HT-29 (cell line): ENCODE measurements around the gene PPA1. TPM values are rescaled to one million over a fixed set of nuclear protein-coding genes. Genes with fewer than 3 reads are reported as not detected.
A peak's percentile ranks its signal among the peaks of the same experiment; 100 is the strongest.
"Not testable (repeated sequence)": the region's sequence is repeated elsewhere in the genome, so short reads cannot be mapped to it uniquely, and the experiment has no call there.

ENCODE experiments used
- DNase-seq: peaks from one replicate; pipeline ENCODE4 v3.0.0-alpha.2; 2015; ENCODE audit warnings: low spot score
- total RNA-seq: library from RNA; depleted of rRNA; stranded (reverse); fragments of >200 nt; shearing (Covaris generic); gene quantifications from 2 replicates; pipeline ENCODE4 v1.2.3, GENCODE V29; 2014

The PPA1 gene
- total RNA-seq, 1 experiment from 2014 or later = 321 TPM

DNA sequence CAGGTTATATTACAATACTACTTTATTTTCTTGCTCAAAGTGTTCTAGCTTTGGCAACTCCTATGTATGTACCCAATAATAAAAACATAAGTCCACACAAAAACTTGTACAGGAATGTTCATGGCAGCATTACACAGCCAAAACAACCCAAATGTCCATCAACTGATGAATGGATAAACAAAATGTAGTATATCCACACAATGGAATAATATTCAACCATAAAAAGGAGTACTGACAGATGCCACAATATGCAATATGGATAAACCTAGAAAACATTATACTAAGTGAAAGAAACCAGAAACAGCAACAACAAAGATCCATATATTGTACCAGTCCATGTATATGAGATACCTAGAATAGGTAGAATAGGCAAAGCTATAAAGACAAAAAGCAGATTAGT is 21.0 kb downstream of the PPA1 start:
- no peak for DNase-seq

DNA sequence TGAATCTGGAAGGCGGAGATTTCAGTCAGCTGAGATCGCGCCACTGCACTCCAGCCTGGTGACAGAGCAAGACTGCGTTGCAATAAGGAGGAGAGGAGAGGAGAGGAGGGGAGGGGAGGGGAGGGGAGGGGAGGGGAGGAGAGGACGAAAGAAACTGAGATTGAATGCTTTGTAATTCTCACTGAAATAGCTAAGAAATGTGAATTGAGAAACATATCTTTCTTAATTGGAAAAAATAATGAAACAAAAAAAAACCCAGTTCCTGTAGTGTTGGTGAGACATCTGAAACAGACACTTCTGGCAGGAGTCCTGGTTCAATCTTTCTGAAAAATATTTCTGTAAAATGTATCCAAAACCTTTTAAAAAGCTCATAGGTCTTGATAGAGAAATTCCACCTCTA is 26.5 kb downstream of the PPA1 start:
- no peak for DNase-seq

DNA sequence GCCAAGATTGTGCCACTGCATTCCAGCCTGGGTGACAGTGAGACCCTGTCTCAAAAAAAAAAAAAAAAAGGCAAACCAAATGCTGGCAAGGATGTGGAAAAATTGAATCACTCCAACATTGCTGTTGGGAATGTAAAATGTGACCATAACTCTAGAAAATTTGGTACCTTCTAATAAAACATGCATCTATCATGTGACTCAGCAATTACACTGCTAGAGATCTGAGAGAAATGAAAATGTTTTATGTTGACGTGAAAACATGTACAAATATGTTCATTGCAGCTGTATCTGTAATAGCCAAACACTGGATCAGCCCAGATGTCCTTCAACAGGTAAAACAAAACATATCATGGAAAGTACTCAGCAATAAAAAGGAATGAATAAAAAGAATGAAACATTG is 32.1 kb downstream of the PPA1 start:
- DNase-seq = no peak

DNA sequence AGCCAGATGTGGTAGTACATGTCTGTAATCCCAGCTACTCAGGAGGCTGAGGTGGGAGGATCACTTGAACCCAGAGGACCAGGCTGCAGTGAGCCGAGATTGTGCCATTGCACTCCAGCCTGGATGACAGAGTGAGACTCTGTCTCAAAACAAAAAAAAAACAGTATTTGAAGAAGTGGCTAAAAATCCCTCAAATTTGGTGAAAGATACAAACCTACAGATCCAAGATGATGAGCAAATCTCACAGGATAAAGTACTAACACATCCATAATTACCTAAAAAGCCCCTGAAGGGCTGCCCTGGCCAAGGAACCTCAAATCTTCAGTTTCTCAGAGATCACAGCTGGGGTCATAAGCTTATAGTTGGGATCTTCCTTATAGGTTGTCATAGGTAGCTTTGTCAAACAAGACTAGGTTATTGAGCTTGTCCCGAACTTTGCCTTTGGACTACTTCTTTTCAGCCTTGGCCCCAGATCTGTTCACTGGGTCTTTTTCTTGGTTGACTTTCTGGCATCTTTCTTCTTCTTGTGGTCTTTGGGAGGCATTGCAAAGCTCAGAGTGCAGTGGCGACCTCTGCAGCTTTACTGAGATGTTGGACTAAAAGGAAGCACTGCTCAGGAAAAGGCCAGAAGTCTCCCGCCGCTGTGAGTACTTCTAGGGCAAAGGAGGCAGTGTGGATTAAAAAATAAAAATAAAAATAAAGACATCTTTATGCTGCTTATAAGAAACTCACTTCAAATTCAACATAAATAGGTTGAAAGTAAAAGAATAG is 34.3 kb downstream of the PPA1 start:
- no peak for DNase-seq

DNA sequence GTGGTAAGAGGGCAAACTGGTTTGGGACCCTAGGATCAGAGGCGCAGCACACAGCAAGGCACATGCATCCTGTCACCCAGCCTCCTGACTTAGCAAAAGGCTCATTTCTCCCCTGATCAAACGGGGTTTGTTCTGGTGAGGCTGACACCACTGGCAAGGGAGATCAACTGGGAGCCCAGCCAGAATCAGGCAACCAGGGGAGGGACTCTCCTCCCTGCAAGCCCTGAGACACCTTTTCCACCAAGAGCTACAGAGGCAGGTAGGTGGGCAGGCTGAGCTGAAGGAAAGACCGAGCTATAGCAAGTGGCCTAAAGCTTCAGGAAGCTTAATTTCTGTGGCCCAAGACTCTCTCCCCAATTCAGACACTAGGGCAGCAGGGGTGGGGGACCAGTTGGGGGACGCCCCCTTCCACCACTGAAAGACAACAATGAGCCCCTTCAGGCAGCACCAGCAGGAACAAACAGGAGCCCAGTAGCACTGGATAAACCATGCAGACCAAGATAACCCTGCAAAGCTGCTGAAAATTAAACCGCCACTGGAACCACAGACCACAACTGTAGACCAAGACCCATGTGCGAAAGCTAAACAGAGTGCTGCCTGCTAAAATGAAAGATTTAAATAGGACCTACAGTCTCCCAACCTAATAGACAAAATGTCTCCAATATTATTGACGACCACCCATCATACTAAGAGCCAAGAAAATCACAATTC is 35.8 kb downstream of the PPA1 start:
- no peak for DNase-seq

DNA sequence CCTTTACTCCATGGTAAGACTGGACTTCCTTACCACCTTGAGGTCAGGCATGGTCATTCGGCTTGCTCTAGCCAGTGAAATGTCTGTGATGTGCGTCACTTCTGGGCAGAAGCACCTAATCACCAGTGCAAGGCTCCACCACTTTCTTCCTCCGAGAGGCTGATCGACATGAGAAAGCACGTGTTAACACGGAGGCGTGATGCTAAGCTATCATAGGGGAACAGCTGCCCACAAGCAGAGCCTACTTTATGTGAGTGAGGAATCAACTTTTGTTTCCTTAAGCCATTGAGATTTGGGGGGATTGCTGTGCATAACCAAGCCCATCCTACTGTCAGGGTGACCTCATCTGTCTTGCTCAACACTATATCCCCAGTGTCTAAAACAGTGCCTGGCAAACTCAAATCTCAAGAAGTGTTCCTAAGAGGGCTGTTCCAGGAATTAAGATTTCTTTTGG is 39.8 kb downstream of the PPA1 start:
- DNase-seq = no peak

DNA sequence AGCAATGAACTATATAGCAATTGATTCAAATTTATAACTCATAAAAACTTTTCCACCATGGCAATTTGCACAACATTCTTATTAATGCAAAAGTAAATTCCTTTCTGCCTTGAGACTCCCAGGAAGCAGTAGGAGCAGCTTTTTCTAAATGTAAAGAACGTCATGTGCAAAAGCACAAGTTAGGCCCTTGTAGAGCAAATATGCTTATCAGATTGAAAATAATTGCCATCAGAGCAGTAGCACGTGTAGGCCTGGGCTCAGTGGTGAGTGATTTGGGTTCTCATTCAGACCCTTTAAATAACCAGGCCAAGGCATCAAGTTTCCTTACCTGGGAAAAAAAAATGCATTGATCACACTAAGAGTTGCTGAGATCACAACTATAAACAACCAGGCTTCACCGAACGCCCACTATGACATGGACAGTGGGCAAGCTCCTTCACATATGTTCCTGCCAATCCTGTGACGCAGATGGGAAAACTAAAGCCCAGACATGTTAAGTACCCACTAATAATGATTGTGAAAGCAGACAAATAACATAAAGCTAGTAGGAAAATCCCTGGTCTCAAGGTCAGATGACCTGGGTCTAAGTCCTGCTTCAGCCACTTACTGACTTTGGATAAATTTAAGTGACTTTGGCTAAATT is 40.8 kb downstream of the PPA1 start:
- DNase-seq = no peak

DNA sequence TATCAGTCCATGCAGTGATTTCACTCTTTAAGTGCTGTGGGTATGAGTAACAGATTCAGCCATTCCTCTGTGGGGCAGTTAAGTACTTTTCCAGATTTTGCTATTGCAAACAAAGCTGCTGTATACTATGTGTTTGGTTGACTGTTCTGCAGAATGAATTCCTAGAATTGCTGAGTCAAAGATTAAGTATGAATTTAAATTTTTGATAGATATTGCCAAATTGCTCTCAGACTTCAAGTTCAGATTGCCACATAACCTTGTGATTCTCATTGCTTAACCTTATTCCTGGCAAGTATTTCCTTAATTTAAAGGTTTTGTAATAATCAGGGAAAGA is 41.3 kb downstream of the PPA1 start:
- no peak for DNase-seq

DNA sequence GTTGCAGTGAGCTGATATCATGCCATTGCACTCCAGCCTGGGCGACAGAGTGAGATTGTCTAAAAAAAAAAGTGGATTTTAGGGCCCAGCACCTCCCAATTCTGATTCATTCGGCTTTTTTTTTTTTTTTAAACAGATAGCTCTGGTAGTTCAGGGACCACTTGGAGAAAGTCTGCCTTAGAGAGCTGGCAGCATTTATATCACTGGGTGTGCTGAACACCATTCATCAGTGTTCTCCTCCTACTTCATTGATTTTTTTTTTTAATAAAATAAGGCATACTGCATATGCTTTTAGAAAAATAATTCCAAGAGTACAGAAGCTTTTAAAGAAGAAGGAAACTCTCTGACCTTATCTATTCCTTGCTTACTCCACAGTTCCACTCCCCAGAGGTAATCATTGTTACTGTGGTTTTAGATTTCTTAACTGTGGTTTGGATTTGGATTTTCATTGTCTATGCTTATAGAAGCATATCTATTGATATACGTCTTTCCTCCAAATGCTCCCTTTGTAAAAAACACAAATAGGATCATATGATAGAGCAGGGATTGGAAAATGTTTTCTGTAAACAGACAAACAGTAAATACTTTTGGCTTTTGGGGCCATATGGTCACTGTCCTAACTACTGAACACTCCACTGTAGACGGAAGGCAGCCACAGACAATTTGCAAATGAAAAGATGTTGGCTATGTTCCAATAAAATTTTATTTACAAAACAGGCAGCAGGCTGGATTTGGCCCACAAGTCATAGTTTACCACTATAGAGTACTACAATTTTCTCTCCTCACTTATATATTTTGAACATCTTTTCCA is 41.9 kb downstream of the PPA1 start:
- DNase-seq = no peak

DNA sequence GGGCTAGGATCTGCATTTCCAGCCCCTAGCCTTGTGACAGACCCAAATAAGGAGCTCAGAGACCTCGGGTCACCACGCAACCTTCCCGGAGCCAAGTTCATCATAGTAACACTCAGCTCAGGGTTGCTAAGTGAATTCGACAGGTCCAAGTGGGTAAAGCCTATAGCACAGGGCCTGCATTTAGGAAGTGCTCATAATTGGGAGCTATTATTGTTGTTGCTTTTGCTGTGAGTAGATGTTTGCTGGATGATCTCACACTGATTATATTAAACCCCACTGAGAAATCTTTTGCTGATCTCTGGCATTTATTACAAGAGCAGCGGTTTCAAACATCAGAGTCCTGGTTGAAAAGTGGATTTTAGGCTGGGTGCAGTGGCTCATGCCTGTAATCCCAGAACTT is 42.6 kb downstream of the PPA1 start:
- DNase-seq = no peak

DNA sequence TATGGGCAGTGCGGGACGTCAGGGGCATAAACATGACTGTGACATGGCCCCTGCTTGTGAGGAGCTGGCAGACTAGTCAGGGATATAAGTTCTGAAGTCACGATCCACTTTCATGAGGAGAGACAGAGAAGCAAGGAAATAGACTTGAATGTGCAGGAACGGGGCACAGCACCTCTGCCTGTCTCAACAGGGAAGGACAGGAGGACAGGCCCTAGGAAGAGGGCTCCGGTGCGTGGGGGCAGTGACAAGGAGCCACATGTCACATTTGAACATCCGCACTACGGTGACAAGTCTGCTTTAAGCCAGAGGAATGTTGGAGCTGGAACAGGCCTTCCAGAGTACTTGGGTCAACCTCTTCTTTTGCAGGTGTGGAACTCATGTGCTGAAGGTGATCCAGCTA is 43.1 kb downstream of the PPA1 start:
- DNase-seq = no peak

DNA sequence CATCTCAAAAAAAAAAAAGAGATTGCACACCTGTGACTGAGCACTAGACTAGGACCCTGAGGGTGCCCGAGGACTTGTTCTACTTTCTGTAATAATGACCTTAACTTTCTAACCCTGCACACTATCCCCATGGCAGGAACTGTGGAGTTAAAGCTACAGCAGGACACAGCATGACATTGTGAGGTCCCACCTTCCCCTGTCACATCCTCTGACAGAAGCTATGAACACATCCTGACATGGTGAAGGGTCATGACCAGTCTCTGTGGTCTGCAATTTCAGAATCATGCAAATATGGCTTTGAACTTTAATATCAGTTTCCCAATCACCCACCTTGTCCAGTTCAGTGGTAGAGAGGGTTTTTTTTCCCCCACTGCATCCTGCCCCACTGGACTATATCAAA is 44.5 kb downstream of the PPA1 start:
- no peak for DNase-seq

DNA sequence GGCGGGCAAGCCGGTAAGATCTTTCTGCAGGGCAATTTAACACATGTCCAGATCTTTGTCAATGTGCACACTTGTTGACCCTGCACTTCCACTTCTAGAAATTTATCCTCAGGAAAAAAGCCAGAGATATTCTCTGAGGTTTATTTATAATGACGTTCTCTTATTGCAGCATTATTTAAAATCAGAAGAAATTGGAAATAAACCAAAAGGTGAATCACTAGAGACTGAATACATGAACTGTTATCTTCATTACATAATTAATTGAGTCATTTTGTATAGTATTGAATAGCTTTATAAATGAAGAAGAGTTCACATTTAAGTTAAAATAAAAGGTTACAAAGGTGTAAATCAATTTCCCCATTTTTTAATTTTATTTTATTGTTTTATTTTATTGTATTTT is 46.7 kb downstream of the PPA1 start:
- no peak for DNase-seq

DNA sequence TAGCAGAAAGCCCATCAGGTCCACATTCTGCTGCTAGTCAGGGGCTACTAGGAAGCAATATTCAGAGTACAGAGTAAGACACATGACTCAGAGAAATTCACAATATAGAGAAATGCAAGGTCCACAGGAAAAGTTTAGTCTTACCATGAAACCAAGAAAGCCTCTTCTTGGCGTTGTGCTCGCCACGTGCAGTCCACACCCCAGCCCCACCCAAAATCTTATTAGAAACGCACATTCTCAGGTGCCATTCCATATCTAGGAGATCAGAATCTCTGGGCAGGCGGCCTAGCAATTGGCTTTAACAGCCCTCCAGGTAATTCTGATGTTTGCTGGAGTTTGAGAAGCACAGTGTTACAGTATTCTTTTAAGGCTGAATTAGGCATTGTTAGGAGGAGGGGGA is 47.1 kb downstream of the PPA1 start:
- DNase-seq = no peak

DNA sequence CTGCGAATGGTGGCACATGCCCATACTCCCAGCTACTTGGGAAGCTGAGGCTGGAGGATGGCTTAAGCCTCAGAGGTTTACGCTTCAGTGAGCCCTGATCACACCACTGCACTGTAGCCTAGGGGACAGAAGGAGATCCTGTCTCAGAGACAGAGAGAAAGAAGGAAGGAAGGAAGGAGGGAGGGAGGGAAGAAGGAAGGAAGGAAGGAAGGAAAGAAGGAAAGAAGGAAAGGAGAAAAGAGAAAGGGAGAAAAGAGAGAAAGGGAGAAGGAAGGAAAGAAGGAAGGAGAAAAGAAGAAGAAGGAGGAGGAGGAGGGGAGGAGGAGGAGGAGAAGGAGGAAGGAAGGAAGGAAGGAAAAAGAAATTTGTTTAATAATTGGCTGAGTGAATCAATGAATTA is 49.9 kb downstream of the PPA1 start:
- no peak for DNase-seq

DNA sequence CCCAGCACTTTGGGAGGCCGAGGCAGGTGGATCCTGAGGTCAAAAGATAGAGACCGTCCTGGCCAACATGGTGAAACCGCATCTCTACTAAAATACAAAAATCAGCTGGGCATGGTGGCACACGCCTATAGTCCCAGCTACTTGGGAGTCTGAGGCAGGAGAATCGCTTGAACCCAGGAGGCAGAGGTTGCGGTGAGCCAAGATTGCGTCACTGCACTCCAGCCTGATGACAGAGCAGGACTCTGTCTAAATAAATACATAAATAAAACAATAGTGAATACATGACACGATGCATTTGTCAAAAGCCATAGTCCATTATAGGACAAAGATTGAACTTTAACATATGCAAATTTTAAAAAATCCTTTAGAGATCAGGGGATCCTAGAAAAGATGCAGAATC is 54.0 kb downstream of the PPA1 start:
- not testable (repeated sequence) for DNase-seq

DNA sequence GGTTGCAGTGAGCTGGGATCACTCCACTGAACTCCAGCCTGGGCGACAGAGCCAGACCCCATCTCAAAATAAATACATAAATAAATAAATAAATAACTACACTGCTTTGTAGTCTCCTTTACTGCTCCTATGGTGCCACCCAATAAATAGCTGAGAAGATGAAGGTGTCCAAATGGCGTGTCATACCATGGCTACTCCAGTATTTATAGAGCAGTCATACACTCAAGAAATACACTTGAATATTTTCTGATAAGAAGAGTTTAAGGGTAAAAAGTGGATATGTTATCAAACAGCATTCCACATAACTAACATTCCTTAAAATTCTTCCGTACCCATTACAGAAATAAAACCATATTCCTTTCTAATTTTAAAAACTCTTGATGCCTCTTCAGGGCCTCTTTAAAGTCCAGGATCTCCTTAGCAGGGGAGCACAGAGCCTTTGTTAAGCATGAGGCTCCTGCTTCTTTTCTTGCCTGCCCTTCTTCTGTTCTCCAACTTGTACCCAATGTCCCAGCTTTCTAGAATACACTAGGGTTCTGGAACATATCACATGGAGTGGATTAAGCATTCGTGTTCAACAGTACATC is 55.0 kb downstream of the PPA1 start:
- no peak for DNase-seq

DNA sequence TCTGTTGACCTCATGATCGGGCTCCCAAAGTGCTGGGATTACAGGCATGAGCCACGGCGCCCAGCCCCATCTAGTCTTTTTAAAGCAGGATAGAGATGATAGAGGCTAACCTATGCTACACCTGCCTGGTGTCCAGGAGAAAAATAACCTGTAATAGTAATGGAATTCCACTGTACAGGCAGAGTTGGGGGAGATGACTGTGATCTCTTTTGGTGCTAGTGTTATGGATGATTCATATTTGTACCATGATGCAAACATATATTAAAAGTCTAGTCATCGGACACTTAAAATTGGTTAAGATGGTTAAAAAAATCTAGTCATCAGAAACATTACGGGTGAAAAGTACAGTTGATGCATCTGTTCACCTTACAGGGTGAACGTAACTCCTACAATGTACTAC is 56.8 kb downstream of the PPA1 start:
- no peak for DNase-seq

DNA sequence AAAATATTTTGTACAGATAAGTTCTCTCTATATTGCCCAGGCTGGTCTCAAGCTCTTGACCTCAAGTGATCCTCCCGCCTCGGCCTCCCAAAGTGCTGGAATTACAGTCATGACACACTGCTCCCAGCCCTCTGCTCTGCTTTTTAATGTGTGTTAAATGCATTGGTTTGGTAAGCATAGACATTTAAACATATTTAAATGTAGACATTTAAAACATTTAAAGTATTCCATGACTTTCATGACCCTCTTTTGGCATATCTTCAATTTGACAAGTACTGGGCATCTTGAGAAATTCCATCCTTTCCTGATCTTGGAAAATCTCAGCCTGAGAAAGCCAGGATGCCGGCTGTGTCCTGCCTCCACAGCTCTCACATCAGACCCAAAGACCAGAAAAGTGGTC is 57.7 kb downstream of the PPA1 start:
- no peak for DNase-seq

DNA sequence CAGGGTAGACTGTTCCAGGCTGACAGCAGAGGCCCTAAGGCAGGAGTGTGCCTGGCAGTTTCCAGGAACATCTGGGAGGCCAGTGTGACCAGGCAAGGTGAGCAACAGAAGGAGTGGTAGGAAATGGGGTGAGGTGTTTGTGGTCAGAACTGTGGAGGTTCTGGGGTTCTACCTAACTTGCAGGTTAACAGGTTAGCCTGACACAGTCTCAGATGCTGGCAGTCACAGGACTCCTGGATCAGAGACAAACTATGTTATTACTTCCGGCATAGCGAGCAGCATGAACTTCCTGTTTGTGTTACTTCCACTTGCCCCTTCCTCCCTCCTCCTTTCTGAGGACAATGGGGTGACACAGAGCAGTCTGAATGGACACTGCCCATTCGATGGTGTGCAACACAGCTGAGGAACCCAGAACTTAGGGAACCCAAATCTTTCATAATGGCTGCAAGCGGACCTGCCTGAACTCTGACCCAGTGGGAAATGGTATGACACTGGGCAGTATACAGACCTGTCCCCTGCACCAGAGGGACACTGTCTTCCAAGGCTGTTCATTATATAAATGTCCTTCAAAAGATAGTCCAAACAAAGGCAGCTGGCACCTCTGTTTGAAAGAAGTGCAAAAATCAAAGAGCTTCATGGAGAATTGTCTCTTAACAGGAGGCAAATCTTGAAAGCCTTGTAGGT is 59.0 kb downstream of the PPA1 start:
- DNase-seq = peak; percentile 51
